Endodermal cell (in vitro differentiated cells): ENCODE results near the gene ALDH1A3. TPM values are rescaled to one million over a fixed set of nuclear protein-coding genes. Genes with fewer than 3 reads are reported as not detected.

Experiments
- DNase-seq: peaks from one replicate; pipeline ENCODE4 v3.0.0-alpha.2; 2017
- H3K27ac ChIP-seq: 2 replicates; pipeline ENCODE4 v1.5.1; 2013; ENCODE audit warnings: mild to moderate bottlenecking, low read depth, low read length, moderate library complexity
- H3K27me3 ChIP-seq: 2 replicates; pipeline ENCODE4 v1.6.1; 2013; ENCODE audit warnings: mild to moderate bottlenecking, low read length, moderate library complexity; ENCODE audit not compliant: insufficient read depth, control insufficient read depth, poor library complexity, severe bottlenecking
- H3K36me3 ChIP-seq: 2 replicates; pipeline ENCODE4 v1.7.0; 2013; ENCODE audit warnings: mild to moderate bottlenecking, low read length, moderate library complexity; ENCODE audit not compliant: control insufficient read depth, insufficient read depth
- H3K4me1 ChIP-seq: one replicate; pipeline ENCODE4 v1.7.0; 2013; ENCODE audit warnings: low read length; ENCODE audit not compliant: control insufficient read depth, insufficient read depth
- H3K4me3 ChIP-seq: 2 replicates; pipeline ENCODE4 v1.5.1; 2013; ENCODE audit warnings: mild to moderate bottlenecking, low read length, moderate library complexity
- H3K9ac ChIP-seq: 2 replicates; pipeline ENCODE4 v1.6.1; 2013; ENCODE audit warnings: mild to moderate bottlenecking, low read length, moderate library complexity; ENCODE audit not compliant: poor library complexity, severe bottlenecking; ENCODE audit errors: extremely low read depth
- H3K9me3 ChIP-seq: 2 replicates; pipeline ENCODE4 v1.6.1; 2013; ENCODE audit warnings: mild to moderate bottlenecking, low read length, moderate library complexity; ENCODE audit not compliant: control insufficient read depth
- H3K27ac Mint-ChIP-seq: 2 replicates; pipeline ENCODE4 v1.8.0; 2020; ENCODE audit warnings: mixed read lengths
- H3K27me3 Mint-ChIP-seq: 2 replicates; pipeline ENCODE4 v1.8.0; 2021; ENCODE audit warnings: mild to moderate bottlenecking, mixed read lengths; ENCODE audit not compliant: insufficient read depth
- H3K36me3 Mint-ChIP-seq: 2 replicates; pipeline ENCODE4 v1.8.0; 2020; ENCODE audit warnings: low read depth, mixed read lengths
- H3K4me1 Mint-ChIP-seq: 2 replicates; pipeline ENCODE4 v1.8.0; 2020; ENCODE audit warnings: mixed read lengths
- H3K4me3 Mint-ChIP-seq: 2 replicates; pipeline ENCODE4 v1.8.0; 2020; ENCODE audit warnings: mild to moderate bottlenecking, moderate library complexity, mixed read lengths
- H3K9me3 Mint-ChIP-seq: 2 replicates; pipeline ENCODE4 v1.8.0; 2020; ENCODE audit warnings: mild to moderate bottlenecking, mixed read lengths
- WGBS, 2 experiments: methylation state at CpG; one replicate each; pipeline versions ENCODE4 v1.1.5 to v1.1.7; 2013; ENCODE audit warnings: missing lambda C conversion rate in 2 of 2, mixed read lengths in 1 of 2; ENCODE audit not compliant: insufficient coverage in 1 of 2, insufficient read length in 1 of 2; 5-methylcytosine and 5-hydroxymethylcytosine counted together
- total RNA-seq, 2 donors: library from RNA; stranded (reverse); fragmentation: NEBNext Ultra II Directional in 1 of 2; extraction: Animal tissue kit (Norgen Biotek cat#: 25700) in 1 of 2; gene quantifications; 2 replicates in 1 of 2; 3 replicates in 1 of 2; pipeline ENCODE4 v1.2.1, GENCODE V29; 2021
- TF ChIP-seq, protein P1 (sequence below): fragments of 200-600 bp; sonication (generic); conservative IDR thresholded peaks from 2 replicates; pipeline ENCODE4 v1.5.0; 2021; ENCODE audit warnings: antibody characterized with exemption, mild to moderate bottlenecking

ALDH1A3 gene
- total RNA-seq, 2 donors from 2014 or later = 6.9 to 7.3 TPM

DNA sequence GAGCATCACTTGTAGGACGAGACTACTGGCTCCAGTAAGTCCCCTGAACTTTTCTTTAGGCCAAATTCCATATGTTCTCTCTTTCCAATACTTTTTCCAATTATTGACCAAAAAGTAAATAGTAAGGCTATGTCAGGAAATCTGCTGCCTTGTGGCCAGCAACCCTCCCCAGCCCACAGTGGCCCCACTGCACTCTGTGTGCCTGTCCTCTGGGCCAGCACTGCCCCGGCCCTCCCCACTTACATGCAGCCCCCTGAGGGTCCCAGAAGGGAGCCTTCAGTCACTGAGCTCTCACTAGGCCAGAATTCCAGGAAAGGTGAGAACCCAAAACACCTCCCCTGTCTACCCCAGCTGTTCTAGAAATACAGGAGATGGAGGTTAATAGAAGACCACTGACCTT lies 21.3 kb upstream of the ALDH1A3 start:
- Mint-ChIP-seq H3K9me3 (peaks cover 14% of the 10 kb centered on the region), H3K4me1 (peaks cover 2% of the 10 kb centered on the region), H3K4me3 (no peak overlapping the region), H3K27ac (no peak overlapping the region), H3K36me3 (peaks cover 4% of the 10 kb centered on the region), H3K27me3 (no peaks in the 10 kb centered on the region)
- TF ChIP-seq, protein P1, sequence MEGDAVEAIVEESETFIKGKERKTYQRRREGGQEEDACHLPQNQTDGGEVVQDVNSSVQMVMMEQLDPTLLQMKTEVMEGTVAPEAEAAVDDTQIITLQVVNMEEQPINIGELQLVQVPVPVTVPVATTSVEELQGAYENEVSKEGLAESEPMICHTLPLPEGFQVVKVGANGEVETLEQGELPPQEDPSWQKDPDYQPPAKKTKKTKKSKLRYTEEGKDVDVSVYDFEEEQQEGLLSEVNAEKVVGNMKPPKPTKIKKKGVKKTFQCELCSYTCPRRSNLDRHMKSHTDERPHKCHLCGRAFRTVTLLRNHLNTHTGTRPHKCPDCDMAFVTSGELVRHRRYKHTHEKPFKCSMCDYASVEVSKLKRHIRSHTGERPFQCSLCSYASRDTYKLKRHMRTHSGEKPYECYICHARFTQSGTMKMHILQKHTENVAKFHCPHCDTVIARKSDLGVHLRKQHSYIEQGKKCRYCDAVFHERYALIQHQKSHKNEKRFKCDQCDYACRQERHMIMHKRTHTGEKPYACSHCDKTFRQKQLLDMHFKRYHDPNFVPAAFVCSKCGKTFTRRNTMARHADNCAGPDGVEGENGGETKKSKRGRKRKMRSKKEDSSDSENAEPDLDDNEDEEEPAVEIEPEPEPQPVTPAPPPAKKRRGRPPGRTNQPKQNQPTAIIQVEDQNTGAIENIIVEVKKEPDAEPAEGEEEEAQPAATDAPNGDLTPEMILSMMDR = no peak
- no peak overlapping the region for H3K9ac ChIP-seq
- no peaks in the 10 kb centered on the region for H3K4me1 ChIP-seq
- H3K4me3 ChIP-seq = no peak overlapping the region
- no peak overlapping the region for H3K27ac ChIP-seq
- H3K36me3 ChIP-seq = no peaks in the 10 kb centered on the region
- no peaks in the 10 kb centered on the region for H3K27me3 ChIP-seq
- WGBS, 2 experiments = 92 to 100% methylated on average over 1 to 2 of the region's 2 CpGs
- no peak for DNase-seq
- peaks cover 6% of the 10 kb centered on the region for H3K9me3 ChIP-seq

DNA sequence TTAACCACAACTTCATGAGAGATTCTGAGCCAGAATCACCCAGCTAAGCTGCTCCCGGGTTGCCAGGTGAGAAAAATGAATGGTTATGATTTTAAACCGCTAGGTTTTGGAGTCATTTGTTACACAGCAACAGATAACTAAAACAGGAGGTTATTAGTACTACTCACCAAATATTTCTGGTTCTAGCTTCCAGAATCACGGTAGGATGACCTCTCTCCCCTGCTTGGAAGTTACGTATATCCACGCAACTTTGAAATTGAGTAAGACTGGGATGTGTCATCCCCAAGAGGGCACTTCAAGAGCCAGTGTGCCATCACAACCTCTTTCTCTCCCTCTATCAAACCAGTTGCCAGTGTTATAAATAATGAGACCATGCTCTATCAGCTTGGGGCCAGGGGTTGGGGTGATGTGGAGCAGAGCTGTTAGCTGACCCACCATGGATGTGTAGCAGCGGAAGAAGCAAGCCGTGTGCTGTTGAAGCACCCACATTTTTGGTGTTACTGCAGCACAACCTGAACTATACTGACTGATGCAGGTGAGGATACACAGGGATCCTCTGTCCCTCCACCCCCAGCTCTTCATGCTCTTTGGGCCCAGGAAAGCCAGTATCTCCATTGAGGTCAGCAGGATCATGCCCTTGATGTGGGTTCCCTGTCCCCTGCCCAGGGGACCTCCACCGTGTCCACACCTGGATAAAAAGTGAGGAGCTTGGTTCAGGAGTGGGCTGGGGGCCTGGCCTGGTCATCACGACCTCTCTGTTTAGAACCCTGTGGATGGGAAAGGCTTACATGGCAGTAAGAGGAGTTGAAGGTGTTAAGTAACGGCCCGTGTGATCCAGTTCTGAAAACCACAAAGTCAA lies 19.4 kb upstream of the ALDH1A3 start:
- H3K4me3 Mint-ChIP-seq = no peak overlapping the region
- peaks cover 4% of the 10 kb centered on the region for H3K36me3 Mint-ChIP-seq
- H3K27ac ChIP-seq = no peak overlapping the region
- no peaks in the 10 kb centered on the region for H3K27me3 ChIP-seq
- WGBS, 2 experiments = 90 to 95% methylated on average over 5 to 11 of the region's 11 CpGs
- H3K27me3 Mint-ChIP-seq = no peaks in the 10 kb centered on the region
- H3K27ac Mint-ChIP-seq = no peak overlapping the region
- H3K9ac ChIP-seq = no peak overlapping the region
- no peaks in the 10 kb centered on the region for H3K4me1 ChIP-seq
- peaks cover 6% of the 10 kb centered on the region for H3K9me3 ChIP-seq
- TF ChIP-seq, protein P1 = no peak
- no peaks in the 10 kb centered on the region for H3K36me3 ChIP-seq
- no peak overlapping the region for H3K4me3 ChIP-seq
- peaks cover 19% of the 10 kb centered on the region for H3K4me1 Mint-ChIP-seq
- no peak for DNase-seq
- peaks cover 14% of the 10 kb centered on the region for H3K9me3 Mint-ChIP-seq

DNA sequence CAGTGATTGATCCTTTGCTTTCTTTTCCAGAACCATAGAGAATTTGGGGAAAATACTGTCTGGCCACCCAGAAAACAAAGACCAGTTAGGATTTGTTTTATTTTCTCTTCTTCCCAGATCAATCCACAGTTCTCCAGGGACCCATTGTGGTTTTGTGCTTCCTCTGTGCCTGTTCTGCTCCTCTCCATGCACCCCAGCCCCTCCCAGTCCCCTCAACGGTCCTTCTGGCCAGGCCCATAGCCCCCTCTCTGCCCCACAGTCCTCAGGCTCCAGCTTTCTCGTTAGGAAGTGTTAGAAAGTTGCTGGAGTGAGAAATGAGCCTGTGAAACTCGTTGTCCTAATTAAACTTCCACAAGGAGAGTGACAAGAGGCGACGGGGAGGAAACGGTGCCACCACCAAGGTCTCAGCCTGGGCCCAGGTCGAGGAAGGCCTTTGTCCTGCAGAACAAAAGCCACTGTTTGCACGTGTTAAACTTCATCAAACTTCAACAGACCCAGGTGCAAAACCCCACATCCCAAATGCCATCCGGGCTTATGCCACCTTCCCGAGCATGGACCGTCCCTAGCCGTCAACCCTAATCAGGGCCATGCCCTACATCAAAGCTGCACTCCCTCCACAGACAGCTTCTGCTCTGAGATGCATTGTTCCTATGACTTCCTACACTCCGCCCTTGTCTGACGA lies 18.7 kb upstream of the ALDH1A3 start:
- Mint-ChIP-seq H3K27ac (no peak overlapping the region), H3K4me3 (no peak overlapping the region), H3K9me3 (peaks cover 14% of the 10 kb centered on the region), H3K27me3 (no peaks in the 10 kb centered on the region), H3K4me1 (peaks cover 19% of the 10 kb centered on the region), H3K36me3 (peaks cover 3% of the 10 kb centered on the region)
- H3K9ac ChIP-seq = no peak overlapping the region
- no peak for DNase-seq
- TF ChIP-seq, protein P1 = no peak
- H3K27ac ChIP-seq = no peak overlapping the region
- H3K27me3 ChIP-seq = no peaks in the 10 kb centered on the region
- WGBS, 2 experiments = 79 to 82% methylated on average over 11 to 14 of the region's 14 CpGs
- H3K4me3 ChIP-seq = no peak overlapping the region
- no peaks in the 10 kb centered on the region for H3K4me1 ChIP-seq
- no peaks in the 10 kb centered on the region for H3K36me3 ChIP-seq
- H3K9me3 ChIP-seq = peaks cover 6% of the 10 kb centered on the region
